ENCODE results near the gene KRT80.

Gene KRT80

GRCh38 chr12:52229836-52230343 is 38.1 kb upstream of the KRT80 start:
- DNase-seq = no peak
- intact Hi-C loops (cut with DNase I) = no loop called here

DNA sequence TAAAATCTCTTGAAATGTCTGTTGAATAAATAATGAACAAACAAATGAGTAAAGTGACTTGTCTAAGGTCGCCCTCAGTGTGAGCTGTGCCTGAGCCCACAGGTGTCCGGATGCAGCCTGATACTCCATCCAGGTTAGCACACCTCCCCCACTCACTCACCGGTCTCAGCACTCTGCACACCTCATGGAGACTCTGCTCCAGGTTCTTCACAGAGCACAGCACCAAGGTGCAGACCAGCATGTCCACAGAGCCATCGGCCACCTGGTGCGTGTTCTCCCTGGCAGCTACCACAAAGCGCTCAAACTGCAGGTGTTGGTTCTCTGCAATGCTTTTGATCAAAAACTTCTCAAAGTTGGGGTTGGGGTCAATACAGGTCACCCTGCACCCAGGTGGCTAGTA is 37.1 kb upstream of the KRT80 start:
- intact Hi-C loops (cut with DNase I) = no loop called here
- peak in 1 of 10 donors; percentile 25 for DNase-seq

- intact Hi-C loops (cut with DNase I) = no loop called here
- DNase-seq = no peak
Measured at GRCh38 chr12:52228366-52228765, 36.6 kb upstream of the KRT80 start.

DNA sequence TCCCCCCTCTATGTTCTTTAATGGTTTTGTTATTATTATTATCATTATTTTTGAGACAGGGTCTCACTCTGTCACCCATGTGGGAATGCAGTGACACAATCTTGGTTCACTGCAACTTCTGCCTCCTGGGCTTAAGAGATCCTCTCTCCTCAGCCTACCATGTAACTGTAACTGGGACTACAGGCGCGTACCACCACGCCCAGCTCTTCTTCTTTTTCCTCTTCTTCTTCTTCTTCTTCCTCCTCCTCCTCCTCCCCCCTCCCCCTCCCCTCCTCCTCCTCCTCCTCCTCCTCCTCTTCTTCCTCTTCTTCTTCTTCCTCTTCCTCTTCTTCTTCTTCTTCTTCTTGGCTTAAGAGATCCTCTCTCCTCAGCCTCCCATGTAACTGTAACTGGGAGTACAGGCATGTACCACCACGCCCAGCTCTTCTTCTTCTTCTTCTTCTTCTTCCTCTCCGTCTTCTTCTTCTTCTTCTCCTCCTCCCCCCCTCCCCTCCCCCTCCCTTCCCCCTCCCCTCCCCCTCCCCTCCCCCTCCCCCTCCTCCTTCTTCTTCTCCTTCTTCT is 35.9 kb upstream of the KRT80 start:
- intact Hi-C loops (cut with DNase I) = no loop called here
- no peak for DNase-seq

DNA sequence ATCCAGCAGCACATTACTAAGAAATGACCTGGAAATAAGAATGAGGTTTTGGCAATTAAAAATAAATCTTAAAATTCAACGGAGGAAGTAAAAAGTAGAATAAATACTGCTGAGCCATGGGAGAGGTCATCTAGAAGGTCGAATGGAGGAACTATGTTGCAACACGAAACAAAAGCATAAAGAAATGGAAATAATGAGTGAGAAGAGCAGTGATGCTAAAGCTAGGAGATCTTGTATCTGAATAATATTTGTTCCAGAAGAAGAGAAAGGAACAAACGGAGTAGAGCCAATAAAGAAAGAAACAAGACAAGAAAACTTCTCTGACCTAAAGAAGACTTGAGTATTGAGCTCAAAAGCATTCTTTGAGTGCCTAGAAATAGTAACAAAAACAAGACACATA is 34.6 kb upstream of the KRT80 start:
- DNase-seq = no peak
- intact Hi-C loops (cut with DNase I) = no loop called here

DNA sequence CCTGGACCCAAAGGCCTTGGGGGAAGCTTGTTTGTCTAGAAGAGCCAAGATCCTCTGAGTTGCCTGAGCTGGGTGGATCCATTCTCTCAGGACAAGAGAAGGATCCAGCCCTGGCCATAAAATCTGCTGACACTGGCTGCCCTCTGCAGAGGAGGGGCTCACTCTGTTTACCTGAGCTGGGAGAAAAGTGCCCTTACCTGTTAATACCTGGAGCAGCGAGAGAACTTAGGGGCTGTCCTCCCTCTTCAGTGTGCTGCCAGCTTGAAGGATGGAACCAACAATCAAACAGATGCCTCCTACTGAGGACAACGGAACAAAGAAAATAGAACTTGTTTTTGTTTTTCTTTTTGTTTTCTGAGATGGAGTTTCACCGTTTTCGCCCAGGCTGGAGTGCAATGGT is 33.9 kb upstream of the KRT80 start:
- intact Hi-C loops (cut with DNase I) = no loop called here
- peak in 1 of 10 donors; percentile 14 for DNase-seq

GRCh38 chr12:52224151-52224550 is 32.3 kb upstream of the KRT80 start:
- no peak for DNase-seq
- intact Hi-C loops (cut with DNase I) = no loop called here

- intact Hi-C loops (cut with DNase I) = no loop called here
- DNase-seq = no peak
Measured at GRCh38 chr12:52223406-52224039, 31.7 kb upstream of the KRT80 start.

GRCh38 chr12:52222692-52223091 is 30.9 kb upstream of the KRT80 start:
- intact Hi-C loops (cut with DNase I) = no loop called here
- DNase-seq = peak in 1 of 10 donors; percentile 9

DNA sequence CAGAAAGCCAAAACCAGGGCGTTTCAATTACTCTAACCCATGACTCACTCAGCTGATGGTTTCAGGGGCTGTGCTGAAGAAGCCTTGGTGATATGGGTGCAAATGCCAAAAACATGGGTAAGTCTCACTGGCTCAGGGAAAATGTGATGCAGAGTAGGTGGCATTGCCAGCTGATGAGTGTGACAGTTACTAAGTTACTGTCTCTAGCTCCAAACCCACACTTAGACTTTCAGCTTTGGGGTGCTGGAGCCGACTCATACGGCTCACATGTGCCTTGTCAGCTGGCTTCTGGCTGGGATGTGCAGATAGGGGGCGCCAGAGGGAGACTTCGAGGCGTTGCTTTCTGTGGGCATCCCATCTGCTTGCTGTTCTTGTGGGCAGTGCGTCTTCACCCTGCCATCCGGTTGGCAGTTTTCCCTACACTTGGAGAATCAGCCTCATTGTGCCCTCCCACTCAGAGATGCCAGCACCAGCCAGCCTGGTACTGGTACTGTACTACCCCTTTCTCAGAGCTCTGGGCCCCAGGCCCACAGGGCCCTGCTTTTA is 30.2 kb upstream of the KRT80 start:
- intact Hi-C loops (cut with DNase I) = no loop called here
- peak in 8 of 10 donors; percentile 45 to 93 (median 63) for DNase-seq

DNA sequence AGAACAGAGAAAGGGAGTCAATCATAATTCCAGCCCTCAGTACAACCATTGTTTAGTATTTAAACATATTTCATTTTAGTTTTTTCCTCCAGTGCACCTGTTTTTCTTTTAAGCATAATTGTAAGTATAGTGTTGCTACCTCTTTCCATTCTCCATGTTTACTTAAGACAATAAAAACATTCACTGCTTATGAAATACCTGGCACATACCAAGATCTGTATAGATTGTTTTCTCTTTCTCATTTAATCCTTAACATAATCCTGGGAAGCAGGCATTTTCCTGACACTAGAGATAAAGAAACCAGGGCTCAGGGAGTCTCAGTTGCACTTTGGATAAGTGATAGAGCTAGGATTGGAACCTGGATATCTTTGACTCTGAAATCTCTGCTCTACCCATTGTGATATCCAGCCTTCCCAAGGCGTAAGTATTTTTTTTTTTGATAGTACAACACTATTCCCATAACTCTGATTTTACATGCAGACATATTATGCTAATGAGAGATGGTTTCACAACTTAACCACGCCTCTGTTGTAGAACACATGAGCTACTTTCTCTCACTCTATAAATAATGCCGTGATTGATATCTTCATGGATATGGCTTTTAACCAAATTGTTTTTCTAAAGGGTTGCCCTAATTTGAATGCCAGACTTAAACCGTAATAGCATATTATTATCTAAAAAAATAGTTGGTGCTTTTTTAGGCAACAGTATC is 29.4 kb upstream of the KRT80 start:
- intact Hi-C loops (cut with DNase I) = no loop called here
- DNase-seq = no peak

DNA sequence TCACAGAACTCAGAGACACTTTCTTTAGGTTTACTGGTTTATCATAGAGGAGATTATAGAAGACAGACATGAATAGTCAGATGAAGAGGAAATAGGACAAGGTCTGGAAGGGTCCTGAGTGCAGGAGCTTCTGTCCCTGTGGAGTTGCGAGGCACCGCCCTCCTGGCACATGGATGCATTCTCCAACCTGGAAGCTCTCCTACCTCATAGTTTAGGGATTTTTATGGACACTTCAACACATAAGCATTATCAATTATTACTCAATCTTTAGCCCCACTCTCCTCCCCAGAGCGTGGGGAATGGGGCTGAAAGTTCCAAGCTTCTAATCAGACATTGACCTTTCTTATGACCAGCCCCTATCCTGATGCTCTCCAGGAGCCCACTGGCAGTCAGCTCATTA is 28.7 kb upstream of the KRT80 start:
- DNase-seq = peak in 1 of 10 donors; percentile 52
- intact Hi-C loops (cut with DNase I) = no loop called here

DNA sequence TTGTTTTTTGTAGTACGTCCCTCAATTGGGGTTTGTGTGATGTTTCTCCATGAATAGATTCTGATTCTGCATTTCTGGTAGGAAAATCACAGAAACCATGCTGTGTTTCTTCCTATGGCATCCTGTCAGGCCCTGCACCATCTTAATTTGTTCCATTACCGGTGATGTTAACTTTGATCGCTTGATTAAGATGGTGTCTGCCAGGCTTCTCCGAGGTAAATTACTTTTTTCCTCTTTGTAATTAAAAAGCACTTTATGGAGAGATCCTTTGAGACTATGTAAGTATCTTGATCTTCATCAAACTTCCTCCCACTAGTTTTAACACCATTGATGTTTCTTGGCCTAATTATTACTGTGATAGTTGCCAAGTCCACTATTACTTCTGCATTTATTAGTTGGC is 26.2 kb upstream of the KRT80 start:
- intact Hi-C loops (cut with DNase I) = no loop called here
- DNase-seq = no peak

DNA sequence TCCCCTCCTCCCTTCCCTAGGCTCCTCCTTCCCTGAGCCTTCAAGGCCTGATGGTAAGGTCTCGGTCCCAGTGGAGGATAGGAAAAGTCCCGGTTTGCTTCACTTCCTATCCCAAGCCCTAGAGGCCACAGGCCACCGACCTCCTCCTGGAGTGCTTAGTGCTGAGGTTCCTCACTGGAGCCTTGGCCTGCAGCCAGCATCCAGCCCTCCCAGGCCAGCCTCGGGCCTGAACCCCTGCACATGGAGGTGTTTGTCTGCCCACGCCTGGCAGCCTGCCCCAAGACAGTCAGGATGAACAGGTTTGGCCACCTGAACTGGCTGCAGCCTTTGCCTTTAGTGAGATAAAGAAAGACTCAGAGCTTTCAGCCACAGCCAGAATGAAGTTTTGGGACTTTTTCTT is 25.4 kb upstream of the KRT80 start:
- intact Hi-C loops (cut with DNase I) = no loop called here
- DNase-seq = peak in 3 of 10 donors; percentile 9 to 72 (median 66)

DNA sequence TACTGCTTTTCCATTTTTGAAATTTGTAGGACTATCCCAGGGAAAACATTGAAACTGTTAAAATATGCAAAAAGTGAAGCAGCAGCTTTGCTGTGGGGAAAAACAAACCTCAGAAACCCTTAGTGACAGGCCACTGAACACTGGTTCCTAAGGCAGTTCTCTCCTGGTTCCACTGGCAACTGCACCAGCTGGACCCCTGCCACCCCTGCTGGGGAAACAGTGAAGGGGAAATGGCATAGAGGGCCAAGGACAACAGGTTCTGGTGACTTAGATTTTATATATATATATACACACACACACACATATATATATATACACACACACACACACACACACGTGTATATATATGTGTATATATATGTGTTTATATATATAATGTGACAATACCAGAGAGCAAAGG is 25.0 kb upstream of the KRT80 start:
- intact Hi-C loops (cut with DNase I) = no loop called here
- DNase-seq = peak in 4 of 10 donors; percentile 11 to 76 (median 54)

GRCh38 chr12:52216100-52216499 is 24.3 kb upstream of the KRT80 start:
- DNase-seq = peak in 3 of 10 donors; percentile 1 to 22 (median 10)
- intact Hi-C loops (cut with DNase I) = no loop called here

GRCh38 chr12:52215587-52216031 is 23.8 kb upstream of the KRT80 start:
- peak in 6 of 10 donors; percentile 0 to 68 (median 10) for DNase-seq
- intact Hi-C loops (cut with DNase I) = no loop called here

- DNase-seq = peak in 6 of 10 donors; percentile 0 to 57 (median 17)
- intact Hi-C loops (cut with DNase I) = no loop called here
Measured at GRCh38 chr12:52214421-52214802, 22.6 kb upstream of the KRT80 start.

DNA sequence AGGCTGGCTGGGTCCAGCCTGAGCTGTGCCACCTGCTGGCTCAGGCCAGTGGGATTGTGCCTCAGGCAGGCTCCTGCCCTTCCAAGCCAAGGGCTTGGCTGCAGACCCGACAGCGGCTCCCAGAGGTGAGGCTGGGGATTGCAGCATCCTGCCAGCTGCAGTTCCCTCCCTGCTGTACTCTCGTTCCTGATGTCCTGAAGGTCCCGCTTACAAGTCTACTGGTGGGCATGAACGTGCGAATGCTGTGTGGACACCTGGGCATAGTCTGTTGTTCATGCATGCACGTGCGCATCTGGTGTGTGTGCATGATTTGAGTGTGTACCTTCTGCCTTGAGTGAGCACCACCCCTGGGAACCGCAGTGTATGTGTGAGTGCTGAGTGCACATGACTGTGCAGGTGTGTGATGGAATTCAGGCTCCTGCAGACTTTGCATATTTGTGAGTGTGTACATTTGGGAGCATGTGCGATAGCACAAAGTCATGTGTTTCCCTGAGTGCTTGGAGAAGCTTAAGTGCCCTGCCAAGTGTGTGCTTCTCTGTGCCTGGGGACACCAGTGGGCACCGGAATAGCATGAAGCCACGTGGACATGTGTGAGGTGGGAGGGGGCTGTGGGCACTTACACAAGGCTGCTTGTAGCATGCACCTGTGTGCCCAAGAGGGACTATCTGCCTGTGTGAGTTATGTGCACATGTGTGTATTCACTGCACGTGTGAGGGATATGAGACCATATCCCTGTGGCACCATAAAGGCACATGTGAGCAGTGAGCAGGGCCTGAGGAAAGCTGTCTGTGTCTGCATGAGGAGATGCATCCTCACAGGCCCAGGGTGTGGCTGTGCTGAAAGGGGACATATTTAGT is 22.0 kb upstream of the KRT80 start:
- intact Hi-C loops (cut with DNase I) = loop anchor here (2.0 kb wide), 1 partner anchor 57 kb away; no protein-coding TSS in a partner anchor
- DNase-seq = peak in 9 of 10 donors; percentile 53 to 96 (median 74)

Measured in posterior cingulate gyrus (tissue), 11 donors.